Measurements from ENCODE around the gene NTN3.

DNA sequence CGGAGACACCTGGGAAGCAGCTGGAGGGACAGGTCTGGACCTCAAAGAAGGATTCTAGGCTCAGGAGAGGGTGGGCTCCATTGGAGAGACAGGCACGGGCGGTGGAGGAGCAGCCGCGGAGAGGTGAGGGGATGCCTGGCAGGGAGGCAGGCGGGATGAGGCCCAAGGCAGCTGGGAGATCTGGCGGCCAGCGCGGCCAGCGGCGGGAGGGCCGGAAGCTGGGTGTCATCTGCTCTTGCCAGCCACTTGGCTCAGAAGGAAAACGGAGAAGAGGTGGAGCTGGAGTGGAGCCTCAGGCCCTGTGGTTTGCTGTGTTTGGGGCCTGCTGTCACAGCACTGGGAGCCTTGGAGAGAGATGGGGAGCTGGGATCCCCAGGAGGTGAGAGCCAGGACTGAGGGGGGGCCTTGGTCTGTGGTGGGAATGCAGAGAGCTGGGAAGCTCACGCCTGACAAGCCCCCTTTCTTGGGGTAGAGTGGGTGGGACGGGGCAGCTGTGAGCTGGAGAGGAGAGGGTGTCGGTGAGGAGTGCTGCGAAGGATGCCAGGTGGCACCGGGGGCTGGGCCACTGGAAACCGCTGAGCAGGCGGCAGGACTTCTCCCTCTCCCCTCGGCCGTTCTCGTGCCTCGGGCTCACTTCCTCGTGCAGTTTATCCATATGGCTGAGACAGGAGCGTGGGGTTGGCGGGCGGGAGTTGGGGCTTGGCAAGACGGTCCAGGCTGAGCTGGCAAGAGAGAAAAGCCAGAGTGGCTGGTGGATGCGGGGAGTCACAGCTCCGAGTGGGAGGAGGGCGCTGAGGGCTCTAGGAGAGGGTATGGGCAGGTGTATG, 11.8 kb downstream of the NTN3 start:
- TF ChIP-seq, protein P1, sequence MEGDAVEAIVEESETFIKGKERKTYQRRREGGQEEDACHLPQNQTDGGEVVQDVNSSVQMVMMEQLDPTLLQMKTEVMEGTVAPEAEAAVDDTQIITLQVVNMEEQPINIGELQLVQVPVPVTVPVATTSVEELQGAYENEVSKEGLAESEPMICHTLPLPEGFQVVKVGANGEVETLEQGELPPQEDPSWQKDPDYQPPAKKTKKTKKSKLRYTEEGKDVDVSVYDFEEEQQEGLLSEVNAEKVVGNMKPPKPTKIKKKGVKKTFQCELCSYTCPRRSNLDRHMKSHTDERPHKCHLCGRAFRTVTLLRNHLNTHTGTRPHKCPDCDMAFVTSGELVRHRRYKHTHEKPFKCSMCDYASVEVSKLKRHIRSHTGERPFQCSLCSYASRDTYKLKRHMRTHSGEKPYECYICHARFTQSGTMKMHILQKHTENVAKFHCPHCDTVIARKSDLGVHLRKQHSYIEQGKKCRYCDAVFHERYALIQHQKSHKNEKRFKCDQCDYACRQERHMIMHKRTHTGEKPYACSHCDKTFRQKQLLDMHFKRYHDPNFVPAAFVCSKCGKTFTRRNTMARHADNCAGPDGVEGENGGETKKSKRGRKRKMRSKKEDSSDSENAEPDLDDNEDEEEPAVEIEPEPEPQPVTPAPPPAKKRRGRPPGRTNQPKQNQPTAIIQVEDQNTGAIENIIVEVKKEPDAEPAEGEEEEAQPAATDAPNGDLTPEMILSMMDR (IDR thresholded peaks at IDR 0.05): no peak
- TF ChIP-seq POLR2A (IDR thresholded peaks at IDR 0.05; ENCODE audit: low read length): no peak
- TF ChIP-seq ZSCAN20 (CRISPR knock-in tag; IDR thresholded peaks at IDR 0.05): no peak
- no peak for TF ChIP-seq CHD4 (IDR thresholded peaks at IDR 0.05; ENCODE audit: borderline replicate concordance)
- TF ChIP-seq PHF8 (IDR thresholded peaks at IDR 0.05; ENCODE audit: borderline replicate concordance, low read depth): no peak
- TF ChIP-seq, protein P2, sequence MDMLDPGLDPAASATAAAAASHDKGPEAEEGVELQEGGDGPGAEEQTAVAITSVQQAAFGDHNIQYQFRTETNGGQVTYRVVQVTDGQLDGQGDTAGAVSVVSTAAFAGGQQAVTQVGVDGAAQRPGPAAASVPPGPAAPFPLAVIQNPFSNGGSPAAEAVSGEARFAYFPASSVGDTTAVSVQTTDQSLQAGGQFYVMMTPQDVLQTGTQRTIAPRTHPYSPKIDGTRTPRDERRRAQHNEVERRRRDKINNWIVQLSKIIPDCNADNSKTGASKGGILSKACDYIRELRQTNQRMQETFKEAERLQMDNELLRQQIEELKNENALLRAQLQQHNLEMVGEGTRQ (IDR thresholded peaks at IDR 0.05): no peak
- no peak for TF ChIP-seq RAD21 (conservative IDR thresholded peaks at IDR 0.05 in 1 of 2, IDR thresholded peaks at IDR 0.05 in 1 of 2)
- TF ChIP-seq SMC3 (IDR thresholded peaks at IDR 0.05): no peak
- no peak for TF ChIP-seq RCOR1 (IDR thresholded peaks at IDR 0.05; ENCODE audit: low read depth, low read length)
- TF ChIP-seq, protein P3, sequence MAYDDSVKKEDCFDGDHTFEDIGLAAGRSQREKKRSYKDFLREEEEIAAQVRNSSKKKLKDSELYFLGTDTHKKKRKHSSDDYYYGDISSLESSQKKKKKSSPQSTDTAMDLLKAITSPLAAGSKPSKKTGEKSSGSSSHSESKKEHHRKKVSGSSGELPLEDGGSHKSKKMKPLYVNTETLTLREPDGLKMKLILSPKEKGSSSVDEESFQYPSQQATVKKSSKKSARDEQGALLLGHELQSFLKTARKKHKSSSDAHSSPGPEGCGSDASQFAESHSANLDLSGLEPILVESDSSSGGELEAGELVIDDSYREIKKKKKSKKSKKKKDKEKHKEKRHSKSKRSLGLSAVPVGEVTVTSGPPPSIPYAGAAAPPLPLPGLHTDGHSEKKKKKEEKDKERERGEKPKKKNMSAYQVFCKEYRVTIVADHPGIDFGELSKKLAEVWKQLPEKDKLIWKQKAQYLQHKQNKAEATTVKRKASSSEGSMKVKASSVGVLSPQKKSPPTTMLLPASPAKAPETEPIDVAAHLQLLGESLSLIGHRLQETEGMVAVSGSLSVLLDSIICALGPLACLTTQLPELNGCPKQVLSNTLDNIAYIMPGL (CRISPR knock-in tag; IDR thresholded peaks at IDR 0.05; ENCODE audit: borderline replicate concordance): no peak
- TF ChIP-seq FOXS1 (CRISPR knock-in tag; IDR thresholded peaks at IDR 0.05): no peak

Data from A549 (cell line).